Stimulated activated CD8-positive, alpha-beta memory T cell treated with anti-CD3 and anti-CD28 coated beads, Interleukin-4, amount 100 ng/mL, for 48 hours (primary cell): ENCODE data around the gene CT45A6.
"Not testable (repeated sequence)": the region's sequence is repeated elsewhere in the genome, so short reads cannot be mapped to it uniquely, and the experiment has no call there.

Experiments
- DNase-seq: peaks from one replicate; pipeline ENCODE4 v3.0.0-alpha.2; 2020

Gene CT45A6, protein sequence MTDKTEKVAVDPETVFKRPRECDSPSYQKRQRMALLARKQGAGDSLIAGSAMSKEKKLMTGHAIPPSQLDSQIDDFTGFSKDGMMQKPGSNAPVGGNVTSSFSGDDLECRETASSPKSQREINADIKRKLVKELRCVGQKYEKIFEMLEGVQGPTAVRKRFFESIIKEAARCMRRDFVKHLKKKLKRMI

DNA sequence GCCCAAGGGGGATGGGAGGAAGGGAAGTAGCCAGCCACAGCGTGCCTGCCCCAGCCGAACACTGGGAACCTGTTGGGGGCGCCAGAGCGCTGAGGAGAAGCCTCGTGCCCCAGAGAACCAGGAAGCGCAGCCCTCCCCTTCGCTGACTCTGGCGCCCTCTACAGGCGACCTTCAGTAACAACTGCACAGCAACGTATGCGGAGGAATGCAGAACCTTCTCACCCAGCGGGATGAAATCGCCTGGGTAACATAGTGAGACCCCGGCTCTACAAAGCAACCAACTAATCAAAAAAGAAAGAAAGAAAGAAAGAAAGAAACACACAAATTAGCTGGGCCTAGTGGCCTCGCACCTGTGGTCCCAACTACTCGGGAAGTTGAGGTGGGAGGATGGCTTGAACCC lies at the start of gene CT45A6:
Gene CT45A6 (minus strand): TSS at position 101 of the 400 bp plus-strand sequence. CDS start 3,794 bp downstream, outside the sequence.
- not testable (repeated sequence) for DNase-seq

DNA sequence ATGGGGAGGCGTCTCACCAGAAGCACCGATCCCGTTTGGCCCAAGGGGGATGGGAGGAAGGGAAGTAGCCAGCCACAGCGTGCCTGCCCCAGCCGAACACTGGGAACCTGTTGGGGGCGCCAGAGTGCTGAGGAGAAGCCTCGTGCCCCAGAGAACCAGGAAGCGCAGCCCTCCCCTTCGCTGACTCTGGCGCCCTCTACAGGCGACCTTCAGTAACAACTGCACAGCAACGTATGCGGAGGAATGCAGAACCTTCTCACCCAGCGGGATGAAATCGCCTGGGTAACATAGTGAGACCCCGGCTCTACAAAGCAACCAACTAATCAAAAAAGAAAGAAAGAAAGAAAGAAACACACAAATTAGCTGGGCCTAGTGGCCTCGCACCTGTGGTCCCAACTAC lies 34.6 kb upstream of the CT45A6 start, which contains the start of gene CT45A7:
Gene CT45A7 (minus strand): TSS at position 101 of the 400 bp plus-strand sequence. CDS start 3,747 bp downstream, outside the sequence.
- not testable (repeated sequence) for DNase-seq

DNA sequence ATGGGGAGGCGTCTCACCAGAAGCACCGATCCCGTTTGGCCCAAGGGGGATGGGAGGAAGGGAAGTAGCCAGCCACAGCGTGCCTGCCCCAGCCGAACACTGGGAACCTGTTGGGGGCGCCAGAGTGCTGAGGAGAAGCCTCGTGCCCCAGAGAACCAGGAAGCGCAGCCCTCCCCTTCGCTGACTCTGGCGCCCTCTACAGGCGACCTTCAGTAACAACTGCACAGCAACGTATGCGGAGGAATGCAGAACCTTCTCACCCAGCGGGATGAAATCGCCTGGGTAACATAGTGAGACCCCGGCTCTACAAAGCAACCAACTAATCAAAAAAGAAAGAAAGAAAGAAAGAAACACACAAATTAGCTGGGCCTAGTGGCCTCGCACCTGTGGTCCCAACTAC lies 17.3 kb upstream of the CT45A6 start, which contains the start of gene CT45A2:
Gene CT45A2 (minus strand): TSS at position 101 of the 400 bp plus-strand sequence. CDS start 3,747 bp downstream, outside the sequence.
- DNase-seq: not testable (repeated sequence)

DNA sequence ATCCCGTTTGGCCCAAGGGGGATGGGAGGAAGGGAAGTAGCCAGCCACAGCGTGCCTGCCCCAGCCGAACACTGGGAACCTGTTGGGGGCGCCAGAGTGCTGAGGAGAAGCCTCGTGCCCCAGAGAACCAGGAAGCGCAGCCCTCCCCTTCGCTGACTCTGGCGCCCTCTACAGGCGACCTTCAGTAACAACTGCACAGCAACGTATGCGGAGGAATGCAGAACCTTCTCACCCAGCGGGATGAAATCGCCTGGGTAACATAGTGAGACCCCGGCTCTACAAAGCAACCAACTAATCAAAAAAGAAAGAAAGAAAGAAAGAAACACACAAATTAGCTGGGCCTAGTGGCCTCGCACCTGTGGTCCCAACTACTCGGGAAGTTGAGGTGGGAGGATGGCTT lies 17.2 kb downstream of the CT45A6 start, which contains the start of gene CT45A5:
Gene CT45A5 (minus strand): TSS at position 101 of the 400 bp plus-strand sequence. CDS start 3,774 bp downstream, outside the sequence.
- not testable (repeated sequence) for DNase-seq

DNA sequence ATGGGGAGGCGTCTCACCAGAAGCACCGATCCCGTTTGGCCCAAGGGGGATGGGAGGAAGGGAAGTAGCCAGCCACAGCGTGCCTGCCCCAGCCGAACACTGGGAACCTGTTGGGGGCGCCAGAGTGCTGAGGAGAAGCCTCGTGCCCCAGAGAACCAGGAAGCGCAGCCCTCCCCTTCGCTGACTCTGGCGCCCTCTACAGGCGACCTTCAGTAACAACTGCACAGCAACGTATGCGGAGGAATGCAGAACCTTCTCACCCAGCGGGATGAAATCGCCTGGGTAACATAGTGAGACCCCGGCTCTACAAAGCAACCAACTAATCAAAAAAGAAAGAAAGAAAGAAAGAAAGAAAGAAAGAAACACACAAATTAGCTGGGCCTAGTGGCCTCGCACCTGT lies 34.5 kb downstream of the CT45A6 start, which contains the start of gene CT45A3:
Gene CT45A3 (minus strand): TSS at position 101 of the 400 bp plus-strand sequence. CDS start 3,747 bp downstream, outside the sequence.
- DNase-seq: not testable (repeated sequence)

DNA sequence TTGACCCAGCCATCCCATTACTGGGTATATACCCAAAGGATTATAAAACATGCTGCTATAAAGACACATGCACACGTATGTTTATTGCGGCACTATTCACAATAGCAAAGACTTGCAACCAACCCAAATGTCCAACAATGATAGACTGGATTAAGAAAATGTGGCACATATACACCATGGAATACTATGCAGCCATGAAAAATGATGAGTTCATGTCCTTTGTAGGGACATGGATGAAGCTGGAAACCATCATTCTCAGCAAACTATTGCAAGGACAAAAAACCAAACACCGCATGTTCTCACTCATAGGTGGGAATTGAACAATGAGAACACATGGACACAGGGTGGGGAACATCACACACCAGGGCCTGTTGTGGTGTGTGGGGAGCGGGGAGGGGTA lies 57.8 kb downstream of the CT45A6 start:
- not testable (repeated sequence) for DNase-seq
